Left lung (tissue), 10 donors: ENCODE data around the gene GSTT4. TPM values are rescaled to one million over a fixed set of nuclear protein-coding genes. Genes with fewer than 3 reads are reported as not detected.
"Not testable (repeated sequence)": the region's sequence is repeated elsewhere in the genome, so short reads cannot be mapped to it uniquely, and the experiment has no call there.

ENCODE experiments used
- ATAC-seq: fragments of 200-7000 bp; cut with Tn5 transposase; one replicate; pipeline ENCODE4 v1.9.1; 2020; ENCODE audit warnings: moderate library complexity
- DNase-seq, 4 donors: peaks; one replicate each; pipeline ENCODE4 v3.0.0-alpha.2; 2013 to 2020
- H3K27ac ChIP-seq, 2 donors: fragments of 200-600 bp; sonication (generic) in 1 of 2; one replicate each; pipeline versions ENCODE4 v1.5.0 to v1.8.0; 2020 to 2021
- H3K27me3 ChIP-seq, 2 donors: fragments of 200-600 bp; sonication (generic) in 1 of 2; one replicate each; pipeline versions ENCODE4 v1.5.0 to v1.8.0; 2020 to 2021
- H3K36me3 ChIP-seq, 2 donors: fragments of 200-600 bp; sonication (generic) in 1 of 2; one replicate each; pipeline versions ENCODE4 v1.5.0 to v1.8.0; 2020 to 2021
- H3K4me1 ChIP-seq, 2 donors: fragments of 200-600 bp; one replicate each; pipeline ENCODE4 v1.8.0; 2021
- H3K4me3 ChIP-seq, 2 donors: fragments of 200-600 bp; sonication (generic) in 1 of 2; one replicate each; pipeline versions ENCODE4 v1.5.0 to v1.8.0; 2020 to 2021; ENCODE audit warnings: mild to moderate bottlenecking in 1 of 2
- H3K9me3 ChIP-seq, 2 donors: fragments of 200-600 bp; sonication (generic) in 1 of 2; one replicate each; pipeline versions ENCODE4 v1.5.0 to v1.8.0; 2020 to 2021
- CTCF ChIP-seq, 2 donors: fragments of 200-600 bp; sonication (generic) in 1 of 2; IDR thresholded peaks; one replicate each; pipeline versions ENCODE4 v1.5.0 to v1.8.0; 2021; ENCODE audit warnings: antibody characterized with exemption in 2 of 2
- intact Hi-C, 2 donors: fragments of 100-400 bp; cut with DNase I; formaldehyde crosslinking; loops; one replicate each; pipeline versions ENCODE4 v1.11.2 to v1.14.2; 2022
- polyA plus RNA-seq, 6 donors: library from polyadenylated mRNA; unstranded; fragments of 120-200 nt; gene quantifications; one replicate each; pipeline ENCODE4 v1.2.1, GENCODE V29; 2013; ENCODE audit not compliant: insufficient read length in 6 of 6
- total RNA-seq, 2 donors: library from RNA; stranded (reverse); fragmentation: NEBNext Ultra II Directional; extraction: Animal tissue kit (Norgen Biotek cat#: 25700); gene quantifications; one replicate each; pipeline ENCODE4 v1.2.1, GENCODE V29; 2021
- donor health status: DM: no; HTN: yes; CAD: no.
- donor health status: DM: no; HTN: no; CAD: no.

Gene GSTT4
- total and polyA plus RNA-seq, 8 donors: 0.07 TPM; not detected in 7

DNA sequence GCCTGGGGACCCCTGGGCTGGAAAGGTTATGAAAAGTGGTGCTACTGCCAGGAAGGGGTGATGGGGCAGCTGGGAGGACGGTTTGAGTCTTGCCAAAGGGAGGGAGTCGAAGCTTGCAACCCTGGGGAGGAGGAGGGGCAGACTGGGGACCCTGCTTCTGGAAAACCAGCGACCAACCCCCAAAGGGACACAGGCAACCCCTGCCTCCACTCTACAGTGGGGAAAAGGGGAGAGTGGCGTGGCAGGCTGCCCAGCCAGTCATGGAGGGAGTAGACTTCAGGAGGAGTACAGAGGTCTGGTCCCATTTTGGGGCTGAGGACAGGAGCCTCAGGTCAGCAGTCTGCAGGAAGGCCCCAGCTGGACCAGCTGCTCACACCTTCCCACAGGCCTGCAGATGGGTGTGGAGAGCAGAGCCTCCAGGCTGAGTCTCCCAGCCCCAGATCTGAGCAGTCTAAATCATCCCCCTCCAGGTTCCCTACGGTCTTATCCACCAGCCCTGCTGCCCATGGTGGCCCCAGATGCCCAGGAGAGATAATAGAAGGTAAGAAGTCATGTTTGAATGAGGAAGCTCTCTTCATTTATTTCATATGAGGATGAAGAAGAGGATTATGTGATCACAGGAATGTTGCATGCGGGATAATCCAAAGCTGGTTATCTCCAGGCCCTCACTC, 34.3 kb downstream of the GSTT4 start:
- intact Hi-C loops: no loop called here
- H3K9me3 ChIP-seq: no peaks in the 10 kb centered on the region
- peaks cover 0 to 31% of the 10 kb centered on the region in 2 donors for H3K36me3 ChIP-seq
- no peak for TF ChIP-seq CTCF (IDR thresholded peaks at IDR 0.05)
- no peaks in the 10 kb centered on the region for H3K27me3 ChIP-seq
- no peak overlapping the region for H3K27ac ChIP-seq
- ATAC-seq (no peak), DNase-seq (no peak)
- peaks cover 0 to 11% of the 10 kb centered on the region in 2 donors for H3K4me1 ChIP-seq
- H3K4me3 ChIP-seq: no peak overlapping the region

DNA sequence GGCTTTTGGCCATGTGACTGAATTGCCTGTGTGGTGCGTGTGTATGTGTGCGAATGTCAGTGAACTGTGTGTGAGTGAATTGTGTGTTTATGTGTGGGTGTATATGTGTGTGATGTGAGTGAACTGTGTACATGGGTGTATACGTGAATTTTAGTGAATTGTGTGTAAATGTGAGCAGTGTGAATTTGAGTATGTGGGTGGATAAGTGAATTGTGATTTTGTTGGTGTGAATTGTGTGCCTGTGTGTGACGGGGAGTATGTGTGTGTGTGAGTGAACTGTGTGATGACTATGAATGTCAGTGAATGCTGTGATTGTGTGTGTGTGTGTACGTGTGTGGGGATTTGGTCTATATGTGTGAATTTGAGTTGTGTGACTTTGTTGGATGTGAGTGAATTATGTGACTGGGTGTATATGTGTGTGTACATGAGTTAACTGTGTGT, 35.0 kb downstream of the GSTT4 start:
- Histone ChIP-seq H3K27ac (no peak overlapping the region), H3K27me3 (no peaks in the 10 kb centered on the region), H3K4me3 (no peak overlapping the region), H3K4me1 (peaks cover 0 to 11% of the 10 kb centered on the region in 2 donors), H3K36me3 (peaks cover 0 to 31% of the 10 kb centered on the region in 2 donors), H3K9me3 (no peaks in the 10 kb centered on the region)
- DNase-seq (no peak), ATAC-seq (no peak)
- no peak for TF ChIP-seq CTCF (IDR thresholded peaks at IDR 0.05)
- intact Hi-C loops: no loop called here

DNA sequence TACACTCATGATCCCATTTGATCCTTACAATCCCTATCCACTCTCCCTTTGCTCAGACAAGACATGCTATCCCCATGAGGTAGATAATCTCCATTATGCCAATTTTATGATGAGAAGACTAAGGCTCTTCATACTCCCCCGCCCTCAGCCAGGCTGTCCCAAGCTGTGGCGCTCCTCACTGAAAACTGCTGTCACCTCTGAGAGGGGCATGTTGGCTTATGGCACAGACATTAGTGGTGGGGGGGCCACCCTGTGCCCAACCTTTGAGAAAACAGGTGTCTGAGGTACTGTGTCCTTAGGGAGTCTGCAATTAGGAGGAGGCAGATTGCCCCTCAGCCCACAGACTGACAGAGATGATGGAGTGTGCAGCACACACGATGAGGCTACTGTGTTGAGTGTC, 36.2 kb downstream of the GSTT4 start:
- TF ChIP-seq CTCF (IDR thresholded peaks at IDR 0.05): no peak
- intact Hi-C loops: no loop called here
- DNase-seq (no peak), ATAC-seq (no peak)
- Histone ChIP-seq H3K9me3 (no peaks in the 10 kb centered on the region), H3K4me1 (peaks cover 0 to 11% of the 10 kb centered on the region in 2 donors), H3K27me3 (no peaks in the 10 kb centered on the region), H3K27ac (no peak overlapping the region), H3K36me3 (peaks cover 0 to 31% of the 10 kb centered on the region in 2 donors), H3K4me3 (no peak overlapping the region)

GRCh38 chr22:23966568-23966967, 38.7 kb downstream of the GSTT4 start, which contains the start of gene DDTL:
Gene DDTL, plus strand, starts transcription at chr22:23966888. Its CDS starts 27 bp downstream, at chr22:23966915.
- H3K4me1 ChIP-seq, DNase-seq, H3K4me3 ChIP-seq, intact Hi-C loops, H3K27ac ChIP-seq, H3K9me3 ChIP-seq, H3K27me3 ChIP-seq: not testable (repeated sequence)
- peaks cover 0 to 26% of the 10 kb centered on the region in 2 donors for H3K36me3 ChIP-seq
- ATAC-seq: peak; percentile 98

GRCh38 chr22:23966094-23966493, 39.2 kb downstream of the GSTT4 start:
- H3K4me1 ChIP-seq, H3K27me3 ChIP-seq, H3K9me3 ChIP-seq, DNase-seq, H3K4me3 ChIP-seq, H3K27ac ChIP-seq, intact Hi-C loops: not testable (repeated sequence)
- peak; percentile 12 for ATAC-seq
- H3K36me3 ChIP-seq: peaks cover 0 to 21% of the 10 kb centered on the region in 2 donors

GRCh38 chr22:23961084-23961771, 44.0 kb downstream of the GSTT4 start, which contains the start of gene GSTT2B:
Gene GSTT2B, minus strand, starts transcription at chr22:23961195. Its CDS starts 64 bp downstream, at chr22:23961131.
- H3K9me3 ChIP-seq, intact Hi-C loops, H3K27ac ChIP-seq, DNase-seq, H3K27me3 ChIP-seq, H3K4me1 ChIP-seq, H3K36me3 ChIP-seq, H3K4me3 ChIP-seq: not testable (repeated sequence)
- ATAC-seq: peak; percentile 94
